GM21367 (cell line): ENCODE measurements around the gene SUSD6.
A peak's percentile ranks its signal among the peaks of the same experiment; 100 is the strongest.

ENCODE experiments used
- ATAC-seq: cut with Tn5 transposase; IDR thresholded peaks from one replicate; pipeline ENCODE4 v1.9.1; 2021; ENCODE audit not compliant: unreplicated experiment

SUSD6 gene, protein sequence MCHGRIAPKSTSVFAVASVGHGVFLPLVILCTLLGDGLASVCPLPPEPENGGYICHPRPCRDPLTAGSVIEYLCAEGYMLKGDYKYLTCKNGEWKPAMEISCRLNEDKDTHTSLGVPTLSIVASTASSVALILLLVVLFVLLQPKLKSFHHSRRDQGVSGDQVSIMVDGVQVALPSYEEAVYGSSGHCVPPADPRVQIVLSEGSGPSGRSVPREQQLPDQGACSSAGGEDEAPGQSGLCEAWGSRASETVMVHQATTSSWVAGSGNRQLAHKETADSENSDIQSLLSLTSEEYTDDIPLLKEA

DNA sequence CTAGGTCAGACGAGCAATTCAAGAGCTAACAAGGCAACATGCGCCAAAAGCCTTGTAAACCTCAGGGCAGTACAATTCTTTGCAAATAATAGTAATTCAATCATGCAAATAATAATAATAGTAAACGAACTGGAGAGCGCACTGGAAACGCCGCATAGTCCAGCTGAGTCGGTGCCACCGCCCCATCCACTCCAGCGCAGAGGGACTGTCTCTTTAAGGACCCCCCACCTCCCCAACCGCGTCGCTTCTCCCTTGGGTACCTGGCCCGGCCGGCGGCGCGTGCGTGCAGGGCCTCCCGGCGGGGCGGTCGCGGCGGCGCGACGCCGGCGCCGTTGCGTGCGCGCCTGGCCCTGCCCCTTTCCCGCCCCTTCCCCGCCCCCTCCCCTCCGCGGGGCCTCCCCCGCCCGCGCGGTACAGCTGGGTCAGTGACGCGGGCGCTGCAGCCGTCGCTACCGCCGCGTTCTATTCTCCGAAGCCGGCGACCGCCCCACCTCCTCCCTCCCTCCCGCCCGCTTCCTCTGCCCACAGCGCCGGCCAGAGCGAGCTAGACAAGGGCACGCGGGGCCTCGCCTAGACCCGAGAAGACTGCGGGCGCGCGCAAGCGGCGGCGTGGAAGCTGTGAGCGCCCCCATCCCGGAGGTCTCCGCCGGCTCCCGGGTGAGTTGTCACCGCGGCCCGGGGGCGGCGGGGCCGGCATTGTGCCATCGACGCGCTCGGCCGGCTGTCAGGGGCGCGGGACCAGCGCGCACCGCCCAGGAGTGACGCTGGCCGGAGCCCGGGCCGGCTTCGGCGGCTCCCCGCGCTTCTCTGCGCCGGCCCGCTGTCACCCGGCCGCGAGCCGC, at the start of gene SUSD6:
TSS of gene SUSD6 (plus strand) at position 425 of the 842 bp plus-strand sequence. CDS start 46,997 bp downstream, outside the sequence.
- ATAC-seq, result peak; percentile 38

DNA sequence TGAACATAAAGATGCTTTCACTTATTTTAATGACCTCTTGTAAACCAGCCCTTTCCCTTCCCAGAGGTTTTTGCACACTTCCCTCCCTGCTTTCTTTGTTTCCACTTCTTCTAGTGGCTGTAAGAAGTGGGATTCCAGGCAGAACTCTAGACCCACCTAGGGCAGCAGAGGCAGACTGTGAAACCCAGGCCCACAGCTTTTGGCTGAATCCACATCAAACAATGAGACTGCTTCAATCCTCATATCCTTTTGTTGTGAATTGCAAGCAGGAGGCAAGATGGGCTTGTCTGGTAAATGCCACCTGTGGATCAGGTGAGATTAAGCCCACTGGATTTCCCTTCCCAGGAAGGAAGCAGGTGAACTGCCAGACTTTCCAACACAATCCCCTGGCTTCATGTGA, 49.5 kb upstream of the SUSD6 start:
- ATAC-seq, result no peak

DNA sequence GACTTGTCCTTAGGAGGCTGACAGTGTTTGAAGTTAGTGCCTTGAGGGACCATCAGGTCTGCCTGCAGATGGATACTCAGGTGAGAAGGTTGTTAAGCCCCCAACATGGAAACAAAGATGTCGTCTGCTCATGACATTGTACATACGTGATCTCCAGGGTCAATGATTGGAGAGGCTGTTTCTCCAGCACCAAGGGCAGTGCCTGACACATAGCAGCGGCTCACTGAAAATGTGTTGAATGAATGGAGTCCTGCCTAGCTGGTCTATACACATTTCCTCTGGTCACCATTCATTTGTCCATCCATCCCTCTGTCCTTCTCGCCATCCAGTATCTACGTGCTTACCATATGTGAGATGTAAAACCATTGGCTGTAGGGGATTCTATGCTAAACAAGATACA, 43.8 kb upstream of the SUSD6 start:
- no peak for ATAC-seq

DNA sequence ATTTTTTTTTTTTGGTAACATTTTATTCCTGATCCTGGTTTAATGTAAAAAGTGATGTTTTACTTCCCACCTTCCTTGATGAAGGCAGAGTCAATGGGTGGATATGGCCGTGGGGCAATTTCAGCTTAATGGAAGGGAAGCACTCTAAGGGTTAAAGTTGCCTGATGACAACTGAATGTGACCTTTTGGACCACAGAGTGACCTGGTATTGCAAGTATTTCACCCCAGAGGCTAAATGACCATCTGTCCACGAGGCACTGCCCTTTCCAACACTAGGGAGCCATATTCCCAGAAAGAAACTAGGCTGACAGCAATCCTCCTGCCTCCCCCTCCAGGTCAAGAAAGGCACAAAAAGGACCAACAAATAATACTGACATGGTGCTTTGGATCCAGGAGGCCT, 41.5 kb upstream of the SUSD6 start:
- no peak for ATAC-seq

DNA sequence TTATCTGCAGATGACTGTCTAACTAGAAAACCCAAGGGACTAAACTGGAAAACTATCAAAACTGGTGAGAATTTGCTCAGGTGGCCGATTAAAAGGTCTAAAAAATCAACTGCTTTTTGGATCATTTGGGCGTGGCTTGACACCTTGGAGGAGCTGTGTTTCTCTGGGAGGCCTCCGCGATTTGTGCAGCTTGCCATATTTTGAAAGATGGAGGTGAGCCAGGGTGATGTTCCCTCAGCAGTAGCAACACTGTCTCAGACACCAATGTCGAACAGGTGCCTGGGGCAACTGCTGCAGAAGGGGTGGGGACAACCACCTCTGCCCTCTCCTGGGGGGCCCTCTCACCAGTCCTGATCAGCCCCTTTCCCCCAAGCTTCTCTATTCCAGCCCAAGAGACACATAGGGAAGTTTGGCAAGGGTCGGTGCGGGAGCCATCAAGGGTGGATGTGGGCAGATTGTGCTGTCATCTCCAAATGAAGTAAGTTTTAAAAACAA, 40.5 kb upstream of the SUSD6 start:
- no peak for ATAC-seq

DNA sequence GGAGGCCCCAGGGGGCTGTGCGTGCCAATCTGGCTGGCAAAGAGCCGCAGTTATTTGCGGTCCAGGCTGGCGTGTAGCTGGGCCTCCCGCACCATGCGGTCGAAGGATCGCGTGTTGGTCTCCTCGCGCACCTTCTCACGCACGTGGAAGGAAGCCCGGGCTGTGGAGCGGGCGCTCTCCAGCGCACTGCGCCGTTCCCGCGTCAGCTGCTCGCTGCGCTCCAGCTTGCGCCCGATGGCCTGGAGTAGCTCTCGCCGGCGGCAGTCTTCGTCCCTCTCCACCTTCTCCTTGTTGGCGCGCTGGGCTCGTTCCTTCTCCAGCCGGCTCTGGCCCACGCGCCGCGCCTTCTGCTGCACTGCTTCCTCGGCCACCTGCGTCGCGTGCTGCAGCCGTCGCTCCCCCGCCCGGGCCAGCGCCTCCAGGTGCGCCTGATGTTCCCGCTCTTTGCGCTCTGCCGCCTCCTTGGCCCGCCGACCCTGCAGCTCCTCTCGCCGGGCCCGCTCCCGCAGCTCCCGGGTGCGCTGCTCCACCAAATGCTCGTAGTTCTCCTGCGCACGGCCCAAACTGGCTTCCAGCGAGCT, 39.9 kb upstream of the SUSD6 start:
- ATAC-seq, result no peak

DNA sequence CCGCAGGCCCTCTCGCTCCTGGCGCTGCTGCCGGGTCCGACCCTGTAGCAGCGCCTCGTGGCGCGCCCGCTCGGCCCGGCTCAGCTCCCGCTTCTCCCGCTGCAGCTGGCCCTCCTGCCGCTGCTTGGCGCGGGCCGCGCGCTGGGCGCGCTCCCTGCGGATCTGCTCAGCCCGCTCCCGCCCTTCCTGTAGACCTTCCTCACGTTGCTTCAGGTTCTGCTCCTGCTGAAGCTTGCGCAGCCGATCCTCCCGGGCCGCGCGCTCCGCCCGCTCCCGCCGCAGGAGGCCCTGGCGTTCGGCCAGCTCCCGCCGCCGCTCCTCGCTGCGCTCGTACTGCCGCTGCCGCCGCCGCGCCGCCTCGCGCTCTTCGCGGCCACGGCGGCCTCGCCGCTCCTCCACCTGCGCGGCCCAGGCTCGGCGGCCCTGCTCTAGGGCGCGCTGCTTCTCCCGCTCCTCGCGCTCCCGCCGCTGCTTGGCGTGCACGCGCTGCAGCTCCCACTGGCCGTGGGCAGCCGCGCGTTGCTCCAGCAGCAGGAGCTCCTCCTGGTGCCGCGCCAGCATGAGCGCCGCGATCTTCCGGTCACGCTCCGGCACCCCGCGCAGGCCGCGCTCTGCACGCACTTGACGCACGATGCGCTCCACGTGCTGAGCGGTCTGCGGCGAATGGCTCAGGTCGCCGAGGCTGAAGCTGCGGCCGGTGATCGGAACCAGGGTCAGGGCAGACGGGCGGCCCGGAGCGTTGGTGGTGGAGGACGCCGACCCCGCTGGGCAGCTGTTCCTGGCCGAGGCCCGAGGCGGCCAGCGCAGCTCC, 39.2 kb upstream of the SUSD6 start:
- no peak for ATAC-seq

DNA sequence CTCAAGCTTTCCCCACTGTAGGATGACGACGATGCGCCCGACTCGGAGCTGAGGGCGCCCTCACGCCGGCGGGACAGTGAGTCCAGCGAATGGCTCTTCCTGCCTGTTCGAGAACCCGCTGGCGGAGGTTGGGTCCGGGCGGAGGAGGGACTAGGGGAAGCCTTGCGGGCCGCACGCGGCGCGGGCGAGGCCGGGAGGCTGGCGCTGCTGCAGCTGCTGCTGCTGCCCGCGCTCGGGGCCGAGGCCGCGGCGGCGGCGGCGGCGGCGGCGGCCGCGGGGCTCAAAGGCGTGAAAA, 38.6 kb upstream of the SUSD6 start:
- no peak for ATAC-seq

DNA sequence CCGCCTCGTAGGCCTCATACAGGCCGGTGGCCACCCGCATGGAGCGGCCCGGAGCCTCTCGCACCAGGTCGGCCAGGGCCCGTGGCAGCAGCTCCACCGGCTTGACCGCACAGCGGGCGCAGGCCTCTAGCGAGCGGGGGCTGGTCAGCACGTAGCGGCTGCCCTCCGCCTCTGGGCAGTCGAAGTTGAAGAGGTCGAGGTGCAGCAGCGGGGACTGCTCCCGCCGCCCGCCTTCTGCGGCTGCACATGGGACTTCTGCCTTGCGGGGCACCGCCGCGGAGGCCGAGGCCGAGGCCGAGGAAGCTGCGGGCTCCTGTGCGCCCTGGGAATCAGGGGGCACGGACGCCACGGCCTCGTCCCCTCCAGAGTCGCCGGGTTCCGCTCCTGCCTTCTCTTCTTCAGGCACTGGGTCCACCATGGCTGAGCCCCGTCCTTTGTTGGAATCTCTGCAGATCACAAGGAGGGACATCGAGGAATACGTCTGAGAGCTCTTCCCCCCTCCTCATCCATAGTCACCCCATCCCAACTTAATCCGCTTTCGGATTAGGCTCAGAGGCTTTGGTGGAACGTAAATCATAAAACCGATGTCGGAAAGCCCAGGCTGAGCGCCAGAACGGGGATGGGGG, 38.1 kb upstream of the SUSD6 start:
- no peak for ATAC-seq

DNA sequence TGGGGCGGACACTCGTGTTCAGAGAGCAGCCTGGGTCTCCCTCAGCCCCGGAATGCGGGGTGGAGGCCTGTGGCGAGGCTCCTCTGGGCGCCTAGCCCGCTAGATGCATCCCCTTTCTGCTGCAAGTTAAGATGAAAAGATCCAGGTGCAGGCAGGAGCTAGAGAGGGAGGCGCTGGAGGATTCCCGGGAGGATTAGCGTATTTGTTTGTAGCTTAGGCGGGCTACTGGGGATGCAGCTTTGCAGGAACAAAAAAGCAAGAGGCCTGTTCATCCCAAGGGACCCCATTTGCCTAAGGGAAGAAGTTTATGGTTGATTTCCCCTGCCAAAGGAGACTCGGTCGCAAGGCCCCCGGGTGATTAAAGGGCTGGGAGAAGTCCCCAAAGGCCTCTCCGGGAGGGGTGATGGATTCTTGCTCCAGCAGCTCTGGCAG, 37.5 kb upstream of the SUSD6 start:
- no peak for ATAC-seq

DNA sequence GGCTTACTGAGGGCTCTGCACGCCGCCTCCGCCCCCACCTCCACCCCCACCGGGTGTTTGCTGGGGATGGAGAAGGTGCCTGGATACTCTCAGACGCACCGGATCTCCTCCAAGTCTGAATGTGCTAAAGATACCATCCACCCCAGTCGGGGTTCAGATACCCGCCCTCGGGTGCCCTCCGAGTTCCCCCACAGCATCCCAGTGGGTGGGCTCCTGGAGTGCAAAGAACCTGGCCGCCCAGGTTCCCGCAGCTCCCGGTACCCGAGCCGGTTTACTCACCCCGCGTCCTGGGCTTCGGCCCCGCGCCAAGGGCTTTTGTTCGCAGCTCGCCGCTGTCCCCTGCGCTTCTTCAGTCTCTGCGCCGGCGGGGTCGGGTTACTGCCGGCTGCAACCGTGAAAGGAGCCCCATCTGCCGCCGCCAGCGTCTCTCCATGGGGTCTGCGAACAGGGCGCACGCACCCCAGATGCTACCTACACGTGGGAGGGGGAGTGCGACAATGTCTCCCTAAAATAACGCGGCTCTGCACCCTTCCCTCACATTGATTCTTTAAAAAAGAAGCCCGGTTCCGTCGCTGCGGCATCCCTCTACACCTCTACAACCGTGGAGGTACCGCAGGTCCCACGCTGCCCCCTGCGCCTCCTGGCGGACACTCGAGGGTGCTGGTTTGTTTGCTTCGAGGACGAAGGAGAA, 37.0 kb upstream of the SUSD6 start, which contains the start of gene CCDC177:
TSS of gene CCDC177 (minus strand) at position 609 of the 691 bp plus-strand sequence. CDS start 1,249 bp downstream, outside the sequence.
- ATAC-seq, result no peak

DNA sequence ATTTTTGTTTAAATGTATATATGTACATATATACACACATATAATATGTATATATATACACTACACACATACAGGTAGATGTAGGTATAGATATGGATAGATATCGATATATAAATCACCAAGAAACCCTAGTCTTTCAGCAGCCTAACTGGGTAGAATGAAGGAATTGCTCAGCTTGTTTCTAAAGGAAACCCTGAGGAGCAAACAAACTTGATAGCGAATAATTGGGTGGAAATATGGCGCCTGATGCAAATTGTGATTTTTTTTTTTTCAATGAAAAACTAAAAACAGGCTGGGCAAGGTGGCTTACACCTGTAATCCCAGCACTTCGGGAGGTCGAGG, 36.5 kb upstream of the SUSD6 start:
- no peak for ATAC-seq

DNA sequence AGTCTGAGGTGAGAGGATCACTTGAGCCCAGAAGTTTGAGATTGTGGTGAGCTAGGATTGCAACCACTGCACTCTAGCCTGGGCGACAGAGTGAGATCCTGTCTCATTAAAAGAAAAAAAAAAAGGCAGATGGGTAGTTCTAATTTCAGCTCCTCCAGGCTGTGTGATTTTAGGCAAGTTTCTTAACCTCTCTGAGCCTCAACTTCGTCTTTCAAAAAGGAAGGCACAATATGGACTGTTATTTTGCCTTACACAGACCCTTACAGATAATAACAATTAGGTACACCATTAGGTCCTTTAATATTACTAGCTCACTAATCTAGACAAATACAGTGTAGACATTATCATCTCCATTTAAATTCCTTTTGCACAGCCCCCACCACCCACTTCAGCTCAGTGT, 31.9 kb upstream of the SUSD6 start:
- no peak for ATAC-seq

DNA sequence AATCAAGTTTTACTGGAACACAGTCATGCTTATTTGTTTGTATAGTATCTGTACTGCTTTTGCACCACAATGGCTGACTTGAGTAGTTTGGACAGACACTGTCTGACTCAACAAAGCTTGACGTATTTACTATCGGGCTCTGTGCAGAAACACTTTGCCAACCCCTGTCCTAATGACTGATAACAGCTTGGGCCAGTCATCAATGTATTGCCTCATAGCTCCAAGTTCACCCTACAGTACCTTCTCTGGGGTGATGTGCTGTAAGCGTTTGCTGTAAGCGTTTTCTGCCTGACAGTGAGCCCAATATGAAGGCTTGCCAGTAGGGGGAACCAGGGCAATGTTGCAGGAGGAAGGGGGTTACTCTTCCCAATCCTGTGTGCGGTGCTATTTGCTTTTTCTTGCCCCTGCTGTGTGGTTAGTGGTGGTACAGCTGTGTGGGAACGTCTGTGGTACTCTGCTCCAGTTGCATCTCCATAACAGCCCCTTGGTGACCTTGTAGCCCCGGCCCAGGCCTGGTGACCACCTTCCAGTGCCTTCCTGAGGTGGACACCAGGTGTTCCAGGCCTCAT, 31.3 kb upstream of the SUSD6 start:
- no peak for ATAC-seq

DNA sequence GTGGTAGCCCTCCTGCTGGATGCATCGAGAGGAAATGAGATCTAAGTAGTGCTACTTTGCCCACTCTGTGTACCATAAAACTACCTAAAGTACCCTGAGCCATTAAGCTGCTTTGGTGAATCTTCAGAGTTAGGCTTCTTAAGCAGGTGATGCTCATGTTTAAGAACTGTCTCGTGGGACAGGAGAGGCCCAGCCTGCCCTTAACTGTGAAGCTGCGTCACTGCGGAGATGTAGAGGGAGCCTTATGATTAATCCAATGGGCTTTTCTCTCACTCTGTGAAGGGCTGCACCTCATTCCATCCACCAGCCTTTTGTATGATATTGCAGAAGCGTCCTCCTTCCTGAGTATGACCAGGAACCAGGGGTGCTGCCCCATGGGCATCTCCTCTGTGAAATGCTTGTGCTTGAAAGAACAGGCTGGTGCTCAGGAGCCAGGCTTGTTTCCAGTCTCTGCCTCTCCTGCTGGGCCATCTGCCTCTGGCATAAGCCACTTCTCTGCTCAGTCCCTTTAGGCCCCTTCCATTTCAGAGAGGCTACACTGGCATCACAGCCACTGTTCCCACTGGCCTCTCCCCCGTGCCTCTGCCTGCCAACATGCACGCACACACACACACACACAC, 30.0 kb upstream of the SUSD6 start:
- ATAC-seq, result no peak

DNA sequence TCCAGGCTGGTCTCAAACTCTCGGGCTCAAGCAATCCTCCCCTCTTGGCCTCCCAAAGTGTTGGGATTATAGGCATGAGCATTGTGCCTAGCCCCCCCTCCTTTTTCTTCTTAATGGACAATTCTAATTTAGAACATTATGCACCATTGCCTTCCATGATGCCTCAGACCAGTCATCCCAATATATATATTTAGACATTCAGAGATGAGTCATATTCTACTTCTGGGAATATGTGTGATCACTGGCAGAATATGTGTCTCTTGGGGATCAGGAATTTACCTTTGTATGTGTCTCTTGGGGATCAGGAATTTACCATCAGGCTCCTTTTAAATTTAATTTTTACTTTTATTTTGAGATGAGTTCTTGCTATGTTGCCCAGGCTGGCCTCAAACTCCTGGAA, 29.2 kb upstream of the SUSD6 start:
- no peak for ATAC-seq

DNA sequence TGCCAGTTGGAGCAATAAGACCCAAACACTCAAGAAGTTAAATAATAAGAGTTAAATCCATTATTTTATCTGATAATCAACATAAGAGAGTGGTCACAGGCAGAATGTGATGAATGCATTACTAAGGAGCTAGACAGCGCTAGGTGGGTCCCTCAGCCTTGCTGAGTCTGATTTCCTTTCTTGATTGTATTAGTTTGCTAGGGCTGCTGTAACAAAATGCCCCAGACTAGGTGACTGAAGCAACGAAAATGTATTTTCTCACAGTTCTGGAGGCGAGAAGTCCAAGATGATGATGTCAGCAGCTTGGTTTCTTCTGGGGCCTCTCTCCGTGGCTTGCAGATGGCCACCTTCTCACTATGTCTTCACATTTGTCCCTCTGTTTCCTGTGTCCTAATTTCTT, 28.6 kb upstream of the SUSD6 start:
- no peak for ATAC-seq

DNA sequence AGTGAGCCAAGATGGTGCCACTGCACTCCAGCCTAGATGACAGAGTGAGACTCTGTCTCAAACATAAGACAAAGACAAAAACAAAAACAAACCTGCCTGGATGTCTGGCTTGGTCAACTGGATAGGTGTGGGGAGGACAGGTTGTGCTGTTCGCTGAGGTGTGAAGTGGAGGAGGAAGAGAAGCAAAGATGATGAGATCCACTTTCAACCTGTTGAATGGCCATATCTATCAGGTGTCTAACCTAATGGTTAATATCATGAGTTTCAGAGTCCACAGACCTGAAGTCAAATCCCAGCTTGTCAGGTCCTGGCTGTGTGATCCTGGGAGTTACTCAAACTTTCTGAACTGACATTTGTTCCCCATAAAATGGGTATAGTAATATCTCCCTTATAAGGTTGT, 27.0 kb upstream of the SUSD6 start:
- no peak for ATAC-seq

DNA sequence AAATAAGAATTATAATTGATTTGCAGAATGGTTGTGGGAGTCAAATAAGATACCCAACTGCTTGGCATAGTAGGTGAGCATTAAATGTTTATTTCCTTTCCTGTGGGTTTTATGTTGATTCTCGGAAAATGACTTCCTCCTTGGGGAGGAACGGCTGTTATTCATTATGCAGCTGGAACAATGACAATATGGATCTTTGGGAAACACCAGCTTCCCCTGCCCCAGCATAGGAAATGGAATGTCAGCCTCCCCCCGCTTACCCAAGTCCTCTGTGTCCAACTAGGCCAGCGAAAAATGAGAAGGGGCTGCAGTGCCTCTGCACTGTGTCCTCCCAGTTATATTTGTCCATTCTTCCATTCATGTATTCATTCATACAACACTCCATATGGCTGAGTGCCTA, 25.0 kb upstream of the SUSD6 start:
- ATAC-seq, result no peak
